Nephron (organoid): ENCODE data around the gene DDX6.

Experiments used
- H3K27ac Mint-ChIP-seq, 3 experiments: 2 replicates each; pipeline ENCODE4 v1.8.0; 2020; ENCODE audit warnings: mixed read lengths in 3 of 3, mild to moderate bottlenecking in 2 of 3, moderate library complexity in 1 of 3
- H3K27me3 Mint-ChIP-seq: 2 replicates; pipeline ENCODE4 v1.8.0; 2021; ENCODE audit warnings: low read depth, mild to moderate bottlenecking, moderate library complexity, mixed read lengths
- H3K36me3 Mint-ChIP-seq: 2 replicates; pipeline ENCODE4 v1.8.0; 2020; ENCODE audit warnings: low read depth, mixed read lengths
- H3K4me1 Mint-ChIP-seq: 2 replicates; pipeline ENCODE4 v1.8.0; 2020; ENCODE audit warnings: mixed read lengths
- H3K4me3 Mint-ChIP-seq, 3 experiments: 2 replicates each; pipeline ENCODE4 v1.8.0; 2020; ENCODE audit warnings: mild to moderate bottlenecking in 3 of 3, mixed read lengths in 3 of 3, moderate library complexity in 2 of 3
- H3K9me3 Mint-ChIP-seq: 2 replicates; pipeline ENCODE4 v1.8.0; 2020; ENCODE audit warnings: mixed read lengths
- TF ChIP-seq, protein P1 (sequence below), 3 experiments: fragments of 200-600 bp; sonication (generic); IDR thresholded peaks; one replicate each; pipeline ENCODE4 v1.5.0; 2021; ENCODE audit warnings: antibody characterized with exemption in 3 of 3; ENCODE audit not compliant: unreplicated experiment in 3 of 3

The DDX6 gene

DNA sequence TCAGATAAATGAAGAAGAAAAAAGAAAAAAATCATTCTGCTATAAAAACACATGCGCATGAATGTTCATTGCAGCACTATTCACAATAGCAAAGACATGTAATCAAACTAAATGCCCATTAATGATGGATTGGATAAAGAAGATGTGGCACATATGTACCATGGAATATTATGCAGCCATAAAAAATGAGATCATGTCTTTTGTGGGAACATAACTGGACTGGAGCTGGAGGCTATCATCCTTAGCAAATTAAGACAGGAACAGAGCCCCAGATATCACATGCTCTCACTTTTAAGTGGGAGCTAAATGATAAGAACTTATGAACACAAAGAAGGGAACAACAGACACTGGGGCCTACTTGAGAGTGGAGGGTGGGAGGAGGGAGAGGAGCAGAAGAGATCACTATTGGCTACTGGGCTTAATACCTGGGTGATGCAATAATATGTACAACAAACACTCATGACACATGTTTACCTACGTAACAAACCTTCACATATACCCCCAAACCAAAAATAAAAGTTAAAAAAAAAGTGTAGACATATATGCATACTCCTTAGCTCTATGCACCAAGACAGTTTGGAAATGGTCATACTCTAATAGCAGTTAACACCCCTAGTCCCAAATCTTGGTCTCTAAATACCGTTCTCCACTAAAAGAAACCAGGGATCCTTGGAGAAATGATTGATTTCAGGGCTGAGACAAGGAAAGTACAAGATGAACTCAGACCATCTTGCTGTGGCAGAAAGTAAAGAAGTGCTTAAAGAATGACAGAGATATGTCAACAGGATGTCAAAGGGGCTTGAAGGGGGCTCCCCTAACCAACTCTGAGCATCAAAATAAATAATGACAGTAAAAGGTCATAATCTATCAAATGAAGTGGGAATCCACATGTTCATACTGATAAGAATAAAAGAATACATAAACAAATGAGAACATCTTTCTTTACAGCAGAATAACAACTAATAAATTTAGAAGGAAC, 17.1 kb upstream of the DDX6 start:
- Mint-ChIP-seq H3K36me3 (no peaks in the 10 kb centered on the region), H3K9me3 (peaks cover 5% of the 10 kb centered on the region), H3K4me1 (no peaks in the 10 kb centered on the region), H3K27ac (no peak overlapping the region), H3K27me3 (peaks cover 3% of the 10 kb centered on the region), H3K4me3 (no peak overlapping the region)
- TF ChIP-seq, protein P1, sequence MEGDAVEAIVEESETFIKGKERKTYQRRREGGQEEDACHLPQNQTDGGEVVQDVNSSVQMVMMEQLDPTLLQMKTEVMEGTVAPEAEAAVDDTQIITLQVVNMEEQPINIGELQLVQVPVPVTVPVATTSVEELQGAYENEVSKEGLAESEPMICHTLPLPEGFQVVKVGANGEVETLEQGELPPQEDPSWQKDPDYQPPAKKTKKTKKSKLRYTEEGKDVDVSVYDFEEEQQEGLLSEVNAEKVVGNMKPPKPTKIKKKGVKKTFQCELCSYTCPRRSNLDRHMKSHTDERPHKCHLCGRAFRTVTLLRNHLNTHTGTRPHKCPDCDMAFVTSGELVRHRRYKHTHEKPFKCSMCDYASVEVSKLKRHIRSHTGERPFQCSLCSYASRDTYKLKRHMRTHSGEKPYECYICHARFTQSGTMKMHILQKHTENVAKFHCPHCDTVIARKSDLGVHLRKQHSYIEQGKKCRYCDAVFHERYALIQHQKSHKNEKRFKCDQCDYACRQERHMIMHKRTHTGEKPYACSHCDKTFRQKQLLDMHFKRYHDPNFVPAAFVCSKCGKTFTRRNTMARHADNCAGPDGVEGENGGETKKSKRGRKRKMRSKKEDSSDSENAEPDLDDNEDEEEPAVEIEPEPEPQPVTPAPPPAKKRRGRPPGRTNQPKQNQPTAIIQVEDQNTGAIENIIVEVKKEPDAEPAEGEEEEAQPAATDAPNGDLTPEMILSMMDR (IDR thresholded peaks at IDR 0.05; ENCODE audit: unreplicated experiment in 3 of 3) = no peak

GRCh38 chr11:118806400-118806799, 15.4 kb upstream of the DDX6 start:
- Mint-ChIP-seq H3K27me3 (no peaks in the 10 kb centered on the region), H3K4me3 (no peak overlapping the region), H3K4me1 (no peaks in the 10 kb centered on the region), H3K9me3 (peaks cover 5% of the 10 kb centered on the region), H3K27ac (no peak overlapping the region), H3K36me3 (no peaks in the 10 kb centered on the region)
- TF ChIP-seq, protein P1 (IDR thresholded peaks at IDR 0.05; ENCODE audit: unreplicated experiment in 3 of 3) = no peak

DNA sequence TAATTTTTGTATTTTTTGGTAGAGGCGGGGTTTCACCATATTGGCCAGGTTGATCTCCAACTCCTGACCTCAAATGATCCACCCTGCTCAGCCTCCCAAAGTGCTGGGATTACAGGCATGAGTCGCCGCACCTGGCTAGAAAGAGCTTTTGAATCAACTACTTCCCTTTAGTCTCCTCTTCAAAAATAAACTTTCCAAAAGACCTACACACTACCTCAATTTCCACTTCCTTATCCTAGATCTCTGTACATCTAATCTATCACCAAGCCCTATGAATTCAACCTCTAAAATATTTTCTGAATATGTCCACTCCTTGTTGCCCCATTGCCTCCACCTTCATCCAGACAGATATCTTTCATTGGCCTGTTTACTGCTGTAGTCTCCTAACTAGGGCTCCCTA, 13.1 kb upstream of the DDX6 start:
- no peak overlapping the region for H3K27ac Mint-ChIP-seq
- TF ChIP-seq, protein P1 (IDR thresholded peaks at IDR 0.05; ENCODE audit: unreplicated experiment in 3 of 3) = no peak
- H3K4me1 Mint-ChIP-seq = no peaks in the 10 kb centered on the region
- H3K9me3 Mint-ChIP-seq = peaks cover 5% of the 10 kb centered on the region
- H3K36me3 Mint-ChIP-seq = no peaks in the 10 kb centered on the region
- no peaks in the 10 kb centered on the region for H3K27me3 Mint-ChIP-seq
- no peak overlapping the region for H3K4me3 Mint-ChIP-seq

- Mint-ChIP-seq H3K27ac (no peak overlapping the region), H3K4me3 (no peak overlapping the region), H3K4me1 (no peaks in the 10 kb centered on the region), H3K9me3 (no peaks in the 10 kb centered on the region), H3K27me3 (no peaks in the 10 kb centered on the region), H3K36me3 (no peaks in the 10 kb centered on the region)
- TF ChIP-seq, protein P1 (IDR thresholded peaks at IDR 0.05; ENCODE audit: unreplicated experiment in 3 of 3) = no peak
These were observed 8.4 kb upstream of the DDX6 start for GRCh38 chr11:118799372-118799771.

DNA sequence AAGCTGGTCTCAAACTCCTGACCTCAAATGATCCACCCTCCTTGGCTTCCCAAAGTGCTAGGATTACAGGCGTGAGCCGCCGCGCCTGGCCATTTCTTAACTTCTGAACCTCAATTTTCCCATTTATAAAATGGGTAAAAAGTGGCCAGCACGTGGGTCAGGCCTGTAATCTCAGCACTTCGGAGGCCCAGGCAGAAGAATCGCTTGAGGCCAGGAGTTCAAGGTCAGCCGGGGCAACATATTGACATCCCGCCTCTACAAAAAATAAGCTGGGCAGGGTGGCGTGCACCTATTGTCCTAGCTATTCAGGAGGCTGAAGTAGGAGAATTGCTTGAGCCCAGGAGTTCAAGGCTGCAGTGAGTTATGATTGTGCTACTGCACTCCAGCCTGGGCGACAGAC, 6.5 kb upstream of the DDX6 start:
- no peaks in the 10 kb centered on the region for H3K36me3 Mint-ChIP-seq
- no peak overlapping the region for H3K4me3 Mint-ChIP-seq
- no peaks in the 10 kb centered on the region for H3K27me3 Mint-ChIP-seq
- no peak overlapping the region for H3K27ac Mint-ChIP-seq
- peaks cover 8% of the 10 kb centered on the region for H3K4me1 Mint-ChIP-seq
- TF ChIP-seq, protein P1 (IDR thresholded peaks at IDR 0.05; ENCODE audit: unreplicated experiment in 3 of 3) = no peak
- H3K9me3 Mint-ChIP-seq = no peaks in the 10 kb centered on the region
